Fibroblast of lung (primary cell): ENCODE results near the gene PAFAH2. TPM values are rescaled to one million over a fixed set of nuclear protein-coding genes. Genes with fewer than 3 reads are reported as not detected.

ENCODE experiments used
- DNase-seq, 2 donors: peaks; one replicate each; pipeline versions ENCODE4 v3.0.0 to v3.0.0-alpha.2; 2010; ENCODE audit warnings: low read depth in 2 of 2
- H2AFZ ChIP-seq: 2 replicates; pipeline ENCODE4 v1.5.1; 2012; ENCODE audit warnings: low read length, control low read depth, inconsistent platforms
- H3K27ac ChIP-seq: 2 replicates; pipeline ENCODE4 v1.5.1; 2011; ENCODE audit warnings: low read length, control low read depth; ENCODE audit not compliant: insufficient read depth
- H3K27me3 ChIP-seq: 2 replicates; pipeline ENCODE4 v1.5.1; 2011; ENCODE audit warnings: mild to moderate bottlenecking, low read length; ENCODE audit not compliant: control insufficient read depth, insufficient read depth
- H3K36me3 ChIP-seq: 2 replicates; pipeline ENCODE4 v1.5.1; 2011; ENCODE audit warnings: low read length; ENCODE audit not compliant: control insufficient read depth, insufficient read depth
- H3K4me1 ChIP-seq: 2 replicates; pipeline ENCODE4 v1.5.1; 2011; ENCODE audit warnings: low read length; ENCODE audit not compliant: control insufficient read depth, insufficient read depth; ENCODE audit errors: extremely low read depth
- H3K4me2 ChIP-seq: 2 replicates; pipeline ENCODE4 v1.5.1; 2011; ENCODE audit warnings: low read length, control low read depth; ENCODE audit not compliant: insufficient read depth; ENCODE audit errors: extremely low read depth
- H3K4me3 ChIP-seq, 4 experiments: fragments of 200-600 bp in 1 of 4; sonication (generic) in 1 of 4; replicated peaks in 1 of 4; 2 replicates each; pipeline ENCODE4 v1.5.1; 2011 to 2016; ENCODE audit warnings: low read length in 4 of 4, low read depth in 3 of 4, mild to moderate bottlenecking in 3 of 4, control low read depth in 2 of 4, inconsistent platforms in 1 of 4, mixed read lengths in 1 of 4; ENCODE audit not compliant: insufficient read depth in 1 of 4; ENCODE audit errors: control extremely low read depth in 1 of 4
- H3K79me2 ChIP-seq: 2 replicates; pipeline ENCODE4 v1.5.1; 2012; ENCODE audit warnings: mild to moderate bottlenecking, low read length, inconsistent platforms; ENCODE audit not compliant: control insufficient read depth, insufficient read depth
- H3K9ac ChIP-seq: 2 replicates; pipeline ENCODE4 v1.5.1; 2011; ENCODE audit warnings: mild to moderate bottlenecking, low read length, control low read depth; ENCODE audit not compliant: insufficient read depth
- H3K9me3 ChIP-seq: 2 replicates; pipeline ENCODE4 v1.5.1; 2012; ENCODE audit warnings: low read depth, low read length; ENCODE audit not compliant: control insufficient read depth, insufficient read depth
- H4K20me1 ChIP-seq: 2 replicates; pipeline ENCODE4 v1.5.1; 2011; ENCODE audit warnings: low read length; ENCODE audit not compliant: control insufficient read depth, insufficient read depth; ENCODE audit errors: extremely low read depth
- CTCF ChIP-seq, 2 donors: IDR thresholded peaks in 1 of 2; conservative IDR thresholded peaks in 1 of 2; 1 replicate in 1 of 2; 2 replicates in 1 of 2; pipeline ENCODE4 v1.5.1; 2011 to 2012; ENCODE audit warnings: low read length in 2 of 2, control low read depth in 1 of 2, inconsistent platforms in 1 of 2, low read depth in 1 of 2, mild to moderate bottlenecking in 1 of 2
- EZH2 ChIP-seq: IDR thresholded peaks from 2 replicates; pipeline ENCODE4 v1.5.1; 2012; ENCODE audit warnings: low read length, control low read depth, mild to moderate bottlenecking; ENCODE audit errors: missing control alignments
- polyA plus RNA-seq, 2 donors: library from polyadenylated mRNA; depleted of rRNA in 1 of 2; stranded (reverse) in 1 of 2; unstranded in 1 of 2; fragments of >200 nt; gene quantifications; 2 replicates each; pipeline ENCODE4 v1.2.1, GENCODE V29; 2011 to 2012; ENCODE audit warnings: missing spikeins in 1 of 2
- total RNA-seq: library from RNA; depleted of rRNA; stranded (reverse); fragments of >200 nt; gene quantifications from 2 replicates; pipeline ENCODE4 v1.2.1, GENCODE V29; 2014

PAFAH2 gene
- total and polyA plus RNA-seq, 2 donors (not counting 1 experiment from before 2014, with no cell fraction given), result 8.3 to 11.7 TPM

GRCh38 chr1:25999041-25999800 is 1.4 kb upstream of the PAFAH2 start:
- H3K4me3 ChIP-seq, result no peak overlapping the region
- H3K27me3 ChIP-seq, result no peaks in the 10 kb centered on the region
- no peak overlapping the region for H3K27ac ChIP-seq
- no peak for DNase-seq
- TF ChIP-seq CTCF (conservative IDR thresholded peaks at IDR 0.05 in 1 of 2, IDR thresholded peaks at IDR 0.05 in 1 of 2; ENCODE audit: low read depth in 1 of 2, low read length in 2 of 2), result no peak
- no peak for TF ChIP-seq EZH2
- no peak overlapping the region for H3K4me2 ChIP-seq
- H3K9ac ChIP-seq, result no peak overlapping the region
- H3K9me3 ChIP-seq, result no peaks in the 10 kb centered on the region
- H3K79me2 ChIP-seq, result no peaks in the 10 kb centered on the region
- H2AFZ ChIP-seq, result peak overlapping the region; percentile 74
- H4K20me1 ChIP-seq, result no peaks in the 10 kb centered on the region
- H3K4me1 ChIP-seq, result peaks cover 5% of the 10 kb centered on the region
- H3K36me3 ChIP-seq, result no peaks in the 10 kb centered on the region

- TF ChIP-seq CTCF (conservative IDR thresholded peaks at IDR 0.05 in 1 of 2, IDR thresholded peaks at IDR 0.05 in 1 of 2; ENCODE audit: low read depth in 1 of 2, low read length in 2 of 2) (no peak), EZH2 (no peak)
- peak overlapping the region; percentile 47 for H3K9ac ChIP-seq
- H4K20me1 ChIP-seq, result no peaks in the 10 kb centered on the region
- H2AFZ ChIP-seq, result peak overlapping the region; percentile 72
- no peaks in the 10 kb centered on the region for H3K79me2 ChIP-seq
- no peaks in the 10 kb centered on the region for H3K9me3 ChIP-seq
- H3K4me3 ChIP-seq, result peak overlapping the region; percentile 68 to 75 (median 70)
- peak overlapping the region; percentile 60 for H3K4me2 ChIP-seq
- H3K27ac ChIP-seq, result peak overlapping the region; percentile 70
- no peaks in the 10 kb centered on the region for H3K36me3 ChIP-seq
- peaks cover 5% of the 10 kb centered on the region for H3K4me1 ChIP-seq
- peak; percentile 38 to 66 for DNase-seq
- H3K27me3 ChIP-seq, result no peaks in the 10 kb centered on the region
Measured at GRCh38 chr1:25996966-25997827, 666 bp downstream of the PAFAH2 start.
